K562 (cell line): ENCODE results near the gene LRRC57. TPM values are rescaled to one million over a fixed set of nuclear protein-coding genes. Genes with fewer than 3 reads are reported as not detected.

Experiments used
- CLOCK ChIP-seq: fragments of 250-450 bp; sonication (Bioruptor Pico); IDR thresholded peaks from 2 replicates; pipeline ENCODE4 v1.4.0; 2020; ENCODE audit warnings: mild to moderate bottlenecking, moderate library complexity, borderline replicate concordance
- DDX20 ChIP-seq: fragments of 450-650 bp; IDR thresholded peaks from 2 replicates; pipeline ENCODE4 v1.6.1; 2016; ENCODE audit warnings: missing genetic modification characterization, low read depth, mild to moderate bottlenecking, missing compliant biosample characterization, moderate library complexity
- EP300 ChIP-seq: IDR thresholded peaks from 2 replicates; pipeline ENCODE4 v1.6.1; 2012; ENCODE audit warnings: low read length, improper control_type of control experiment
- FOXK2 ChIP-seq, 2 experiments: fragments of 450-650 bp; IDR thresholded peaks in 1 of 2; conservative IDR thresholded peaks in 1 of 2; 2 replicates each; pipeline ENCODE4 v1.6.1; 2016; ENCODE audit warnings: low read depth in 2 of 2, mild to moderate bottlenecking in 1 of 2
- HLTF ChIP-seq: fragments of 450-650 bp; IDR thresholded peaks from 2 replicates; pipeline ENCODE4 v1.6.1; 2016
- KLF16 ChIP-seq: IDR thresholded peaks from 2 replicates; pipeline ENCODE4 v1.6.1; 2016; ENCODE audit warnings: antibody characterized with exemption
- KLF6 ChIP-seq: fragments of 250-450 bp; sonication (Bioruptor Pico); IDR thresholded peaks from 2 replicates; pipeline ENCODE4 v1.4.0; 2020; ENCODE audit warnings: mild to moderate bottlenecking, moderate library complexity, borderline replicate concordance
- MLX ChIP-seq, 2 experiments: fragments of 450-650 bp in 1 of 2; sonication (generic) in 1 of 2; formaldehyde crosslinking; conservative IDR thresholded peaks; 2 replicates each; pipeline versions ENCODE4 v1.4.0 to v1.8.1; 2020 to 2022; ENCODE audit warnings: mild to moderate bottlenecking in 1 of 2, missing genetic modification reagents in 1 of 2
- PBX2 ChIP-seq, 2 experiments: IDR thresholded peaks in 1 of 2; conservative IDR thresholded peaks in 1 of 2; 2 replicates each; pipeline ENCODE4 v1.6.1; 2016; ENCODE audit warnings: low read depth in 2 of 2, mild to moderate bottlenecking in 1 of 2, missing compliant biosample characterization in 1 of 2, missing genetic modification characterization in 1 of 2, moderate library complexity in 1 of 2
- POLR3A ChIP-seq: IDR thresholded peaks from 2 replicates; pipeline ENCODE4 v1.6.1; 2011; ENCODE audit warnings: borderline replicate concordance, mild to moderate bottlenecking, moderate library complexity; ENCODE audit not compliant: insufficient read length, insufficient read depth; ENCODE audit errors: extremely low read depth
- XRCC5 ChIP-seq: fragments of 200-400 bp; formaldehyde crosslinking; IDR thresholded peaks from 2 replicates; pipeline ENCODE4 v1.6.1; 2017; ENCODE audit warnings: low read depth, mild to moderate bottlenecking, low read length
- ZBTB2 ChIP-seq: fragments of 450-650 bp; IDR thresholded peaks from 2 replicates; pipeline ENCODE4 v1.6.1; 2016; ENCODE audit warnings: antibody characterized with exemption
- ZEB2 ChIP-seq: fragments of 450-650 bp; IDR thresholded peaks from 2 replicates; pipeline ENCODE4 v1.6.1; 2016
- ZFP36 ChIP-seq: fragments of 150-350 bp; IDR thresholded peaks from 2 replicates; pipeline ENCODE4 v1.6.1; 2018; ENCODE audit warnings: low read length, low read depth; ENCODE audit not compliant: partially characterized antibody
- ZHX1 ChIP-seq: fragments of 150-350 bp; conservative IDR thresholded peaks from 2 replicates; pipeline ENCODE4 v1.6.1; 2014; ENCODE audit warnings: low read length
- ZKSCAN1 ChIP-seq: fragments of 150-350 bp; IDR thresholded peaks from 2 replicates; pipeline ENCODE4 v1.6.1; 2016; ENCODE audit warnings: low read depth, low read length
- ZKSCAN8 ChIP-seq: fragments of 200-800 bp; sonication (Bioruptor generic); IDR thresholded peaks from 2 replicates; pipeline ENCODE4 v1.6.1; 2016; ENCODE audit warnings: missing genetic modification characterization, missing compliant biosample characterization
- polyA plus RNA-seq, 8 experiments: library from polyadenylated mRNA; depleted of rRNA in 4 of 8; stranded (reverse) in 5 of 8; unstranded in 3 of 8; fragments of >200 nt; fragmentation: Nextera tagmentation in 2 of 8; fragmentation: Illumina TruSeq in 1 of 8; extraction: Ambion mirVana in 2 of 8; extraction: Trizol in 1 of 8; gene quantifications; 2 replicates each; pipeline versions ENCODE4 v1.2.1 to v1.2.3, GENCODE V29; 2011 to 2014; ENCODE audit warnings: inconsistent platforms in 1 of 8, missing spikeins in 1 of 8
- total RNA-seq, 7 experiments: library from RNA; depleted of rRNA in 6 of 7; stranded (reverse); fragments of >200 nt in 6 of 7; fragmentation: Illumina TruSeq in 2 of 7; extraction: Trizol in 2 of 7; gene quantifications; 2 replicates each; pipeline versions ENCODE4 v1.2.1 to v1.2.3, GENCODE V29; 2011 to 2021; ENCODE audit warnings: low replicate concordance in 1 of 7

The LRRC57 gene
- total and polyA plus RNA-seq, 9 of the 15 experiments (the other 6 are each of a cell fraction or from before 2014, with no cell fraction given), result 3.9 to 20.4 (median 14.8) TPM

- TF ChIP-seq ZHX1 (no peak), HLTF (no peak), MLX (CRISPR knock-in tag; conservative IDR thresholded peaks at IDR 0.05) (no peak), EP300 (peak; percentile 92), ZBTB2 (peak; percentile 56), PBX2 (CRISPR knock-in tag; IDR thresholded peaks at IDR 0.05; ENCODE audit: low read depth) (no peak), PBX2 (tag; conservative IDR thresholded peaks at IDR 0.05; ENCODE audit: low read depth) (peak; percentile 86), FOXK2 (conservative IDR thresholded peaks at IDR 0.05 in 1 of 2, IDR thresholded peaks at IDR 0.05 in 1 of 2; ENCODE audit: low read depth in 2 of 2) (no peak), ZEB2 (peak; percentile 95), KLF16 (peak; percentile 83), CLOCK (CRISPR knock-in tag) (no peak), ZKSCAN1 (no peak), XRCC5 (no peak), KLF6 (CRISPR knock-in tag) (no peak), ZFP36 (no peak), DDX20 (tag) (no peak), ZKSCAN8 (CRISPR knock-in tag) (no peak), POLR3A (no peak)
Measured at GRCh38 chr15:42584031-42584765, 35.6 kb upstream of the LRRC57 start (continued).
